ENCODE results near the gene SIX1. TPM values are rescaled to one million over a fixed set of nuclear protein-coding genes. Genes with fewer than 3 reads are reported as not detected.

Gene SIX1
- total and polyA plus RNA-seq, 4 donors: 0.17 to 44.8 (median 19.9) TPM

DNA sequence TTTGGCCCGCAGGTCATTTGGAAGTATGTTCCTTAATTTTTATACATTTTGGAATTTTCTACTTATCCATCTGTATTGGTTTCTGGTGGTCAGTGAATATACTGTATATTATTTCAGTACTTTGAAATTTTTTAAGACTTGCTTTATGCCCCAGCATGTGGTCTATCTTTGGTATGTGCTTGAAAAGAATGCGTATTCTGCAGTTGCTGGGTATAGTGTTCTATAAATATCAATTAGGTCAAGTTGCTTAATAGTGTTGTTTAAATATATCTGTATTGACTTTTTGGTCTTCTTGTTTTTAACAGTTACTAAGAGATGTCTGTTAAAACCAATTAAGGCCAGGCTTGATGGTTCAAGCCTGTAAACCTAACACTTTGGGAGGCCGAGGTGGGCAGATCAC is 21.7 kb upstream of the SIX1 start:
- DNase-seq (ENCODE audit: low read depth in 4 of 6, low spot score in 6 of 6): no peak
- no peaks in the 10 kb centered on the region for H3K36me3 ChIP-seq (ENCODE audit: control insufficient read depth, insufficient read depth, low read length)
- no CpG with 5 or more reads among the region's 3 CpGs for whole genome bisulfite sequencing (ENCODE audit: insufficient coverage)
- H3K27ac ChIP-seq (ENCODE audit: low read depth, low read length): no peak overlapping the region
- H3K27me3 ChIP-seq (ENCODE audit: control insufficient read depth, insufficient read depth, low read length): no peaks in the 10 kb centered on the region
- H3K4me3 ChIP-seq (ENCODE audit: low read depth, low read length): no peak overlapping the region
- H3K9me3 ChIP-seq (ENCODE audit: control insufficient read depth, insufficient read depth, low read length): peaks cover 2% of the 10 kb centered on the region
- H3K4me1 ChIP-seq (ENCODE audit: control insufficient read depth, insufficient read depth, low read length): no peaks in the 10 kb centered on the region

GRCh38 chr14:60668431-60669112 is 19.3 kb upstream of the SIX1 start:
- no CpG with 5 or more reads among the region's 5 CpGs for WGBS (ENCODE audit: insufficient coverage)
- Histone ChIP-seq H3K36me3 (ENCODE audit: control insufficient read depth, insufficient read depth, low read length) (no peaks in the 10 kb centered on the region), H3K9me3 (ENCODE audit: control insufficient read depth, insufficient read depth, low read length) (peaks cover 2% of the 10 kb centered on the region), H3K27me3 (ENCODE audit: control insufficient read depth, insufficient read depth, low read length) (no peaks in the 10 kb centered on the region), H3K27ac (ENCODE audit: low read depth, low read length) (no peak overlapping the region), H3K4me3 (ENCODE audit: low read depth, low read length) (no peak overlapping the region), H3K4me1 (ENCODE audit: control insufficient read depth, insufficient read depth, low read length) (no peaks in the 10 kb centered on the region)
- DNase-seq (ENCODE audit: low read depth in 4 of 6, low spot score in 6 of 6): no peak

GRCh38 chr14:60665177-60665550 is 15.9 kb upstream of the SIX1 start:
- H3K27me3 ChIP-seq (ENCODE audit: control insufficient read depth, insufficient read depth, low read length): peaks cover 12% of the 10 kb centered on the region
- no peaks in the 10 kb centered on the region for H3K4me1 ChIP-seq (ENCODE audit: control insufficient read depth, insufficient read depth, low read length)
- H3K4me3 ChIP-seq (ENCODE audit: low read depth, low read length): no peak overlapping the region
- DNase-seq (ENCODE audit: low read depth in 4 of 6, low spot score in 6 of 6): no peak
- peaks cover 2% of the 10 kb centered on the region for H3K9me3 ChIP-seq (ENCODE audit: control insufficient read depth, insufficient read depth, low read length)
- no CpG with 5 or more reads among the region's 3 CpGs for WGBS (ENCODE audit: insufficient coverage)
- H3K27ac ChIP-seq (ENCODE audit: low read depth, low read length): no peak overlapping the region
- no peaks in the 10 kb centered on the region for H3K36me3 ChIP-seq (ENCODE audit: control insufficient read depth, insufficient read depth, low read length)

GRCh38 chr14:60662982-60663381 is 13.7 kb upstream of the SIX1 start:
- no peak for DNase-seq (ENCODE audit: low read depth in 4 of 6, low spot score in 6 of 6)

DNA sequence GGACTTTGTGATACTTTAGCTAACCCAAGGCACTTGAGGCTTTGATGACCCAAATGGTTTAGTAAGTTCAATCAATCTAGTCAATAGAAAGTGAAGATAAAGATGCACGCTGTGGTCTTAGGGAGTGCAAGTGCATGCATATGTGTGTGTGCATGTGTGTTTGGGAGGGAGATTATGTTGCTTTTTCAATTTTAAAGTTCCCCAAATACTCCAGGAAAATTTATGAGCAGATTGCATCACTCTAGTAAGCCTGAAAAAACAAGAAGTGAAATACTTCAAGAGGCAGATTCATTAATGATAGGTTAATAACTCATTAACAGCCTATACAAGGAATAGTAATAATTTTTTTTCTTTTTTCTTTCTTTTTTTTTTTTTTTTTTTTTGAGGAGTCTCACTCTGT is 12.4 kb upstream of the SIX1 start:
- no peak overlapping the region for H3K4me3 ChIP-seq (ENCODE audit: low read depth, low read length)
- H3K9me3 ChIP-seq (ENCODE audit: control insufficient read depth, insufficient read depth, low read length): no peaks in the 10 kb centered on the region
- no peak overlapping the region for H3K27ac ChIP-seq (ENCODE audit: low read depth, low read length)
- H3K4me1 ChIP-seq (ENCODE audit: control insufficient read depth, insufficient read depth, low read length): peaks cover 9% of the 10 kb centered on the region
- peaks cover 46% of the 10 kb centered on the region for H3K27me3 ChIP-seq (ENCODE audit: control insufficient read depth, insufficient read depth, low read length)
- no peak for DNase-seq (ENCODE audit: low read depth in 4 of 6, low spot score in 6 of 6)
- 100% methylated on average over 1 of the region's 1 CpG for WGBS (ENCODE audit: insufficient coverage)
- H3K36me3 ChIP-seq (ENCODE audit: control insufficient read depth, insufficient read depth, low read length): no peaks in the 10 kb centered on the region

More at GRCh38 chr14:60662982-60663381, 13.7 kb upstream of the SIX1 start:
- no peak overlapping the region for H3K27ac ChIP-seq (ENCODE audit: low read depth, low read length)
- H3K36me3 ChIP-seq (ENCODE audit: control insufficient read depth, insufficient read depth, low read length): no peaks in the 10 kb centered on the region
- no CpG with 5 or more reads among the region's 1 CpG for WGBS (ENCODE audit: insufficient coverage)
- H3K27me3 ChIP-seq (ENCODE audit: control insufficient read depth, insufficient read depth, low read length): peaks cover 33% of the 10 kb centered on the region
- no peak overlapping the region for H3K4me3 ChIP-seq (ENCODE audit: low read depth, low read length)
- no peaks in the 10 kb centered on the region for H3K9me3 ChIP-seq (ENCODE audit: control insufficient read depth, insufficient read depth, low read length)
- no peaks in the 10 kb centered on the region for H3K4me1 ChIP-seq (ENCODE audit: control insufficient read depth, insufficient read depth, low read length)

- WGBS (ENCODE audit: insufficient coverage): 11% methylated on average over 3 of the region's 4 CpGs
- Histone ChIP-seq H3K27me3 (ENCODE audit: control insufficient read depth, insufficient read depth, low read length) (peaks cover 72% of the 10 kb centered on the region), H3K9me3 (ENCODE audit: control insufficient read depth, insufficient read depth, low read length) (no peaks in the 10 kb centered on the region), H3K4me1 (ENCODE audit: control insufficient read depth, insufficient read depth, low read length) (peaks cover 20% of the 10 kb centered on the region), H3K4me3 (ENCODE audit: low read depth, low read length) (no peak overlapping the region), H3K27ac (ENCODE audit: low read depth, low read length) (no peak overlapping the region), H3K36me3 (ENCODE audit: control insufficient read depth, insufficient read depth, low read length) (no peaks in the 10 kb centered on the region)
- DNase-seq (ENCODE audit: low read depth in 4 of 6, low spot score in 6 of 6): no peak
Measured at GRCh38 chr14:60658909-60659585, 9.8 kb upstream of the SIX1 start.

GRCh38 chr14:60658211-60658690 is 9.0 kb upstream of the SIX1 start:
- Histone ChIP-seq H3K4me3 (ENCODE audit: low read depth, low read length) (peak overlapping the region; percentile 56), H3K36me3 (ENCODE audit: control insufficient read depth, insufficient read depth, low read length) (no peaks in the 10 kb centered on the region), H3K9me3 (ENCODE audit: control insufficient read depth, insufficient read depth, low read length) (no peaks in the 10 kb centered on the region), H3K27ac (ENCODE audit: low read depth, low read length) (no peak overlapping the region), H3K4me1 (ENCODE audit: control insufficient read depth, insufficient read depth, low read length) (peaks cover 22% of the 10 kb centered on the region), H3K27me3 (ENCODE audit: control insufficient read depth, insufficient read depth, low read length) (peaks cover 80% of the 10 kb centered on the region)
- peak in 2 of 6 donors; percentile 15 to 35 for DNase-seq (ENCODE audit: low read depth in 4 of 6, low spot score in 6 of 6)
- 17% methylated on average over 5 of the region's 10 CpGs for WGBS (ENCODE audit: insufficient coverage)

DNA sequence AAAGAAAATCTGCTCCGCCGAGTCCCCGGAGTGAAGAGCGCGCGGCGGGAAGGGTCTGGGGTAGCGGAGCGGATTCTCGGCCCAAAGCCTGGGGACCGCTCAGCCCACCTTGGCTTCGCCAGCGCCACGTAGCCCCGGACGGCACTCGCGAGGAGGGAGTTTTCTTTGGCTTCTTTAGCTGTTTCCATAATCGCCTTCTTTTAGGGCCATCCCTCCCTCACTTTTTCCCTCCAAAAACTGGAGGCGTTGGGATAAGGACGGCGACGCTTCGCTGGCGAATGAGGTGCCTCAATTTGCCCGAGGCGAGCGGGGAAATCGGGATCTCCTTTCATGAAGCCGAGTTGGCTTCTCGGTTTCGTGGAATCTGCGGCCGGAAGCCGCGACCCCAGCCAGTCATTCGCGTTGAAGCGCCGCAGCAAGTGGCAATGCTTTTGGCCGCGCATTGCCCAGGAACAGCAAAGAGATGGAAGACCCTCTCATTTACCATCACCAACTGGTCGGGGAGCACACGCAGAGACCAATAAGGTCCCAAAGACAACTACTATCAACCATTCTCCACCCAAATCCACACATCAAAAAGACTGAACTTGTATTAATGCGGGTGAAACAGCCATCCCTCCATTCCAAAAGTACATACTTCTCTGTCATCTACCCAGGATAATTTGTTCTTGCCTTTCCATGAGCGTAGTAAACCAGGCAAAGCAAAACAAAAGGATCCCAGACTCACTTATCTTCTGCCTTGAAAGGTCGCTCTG is 8.4 kb upstream of the SIX1 start:
- H3K36me3 ChIP-seq (ENCODE audit: control insufficient read depth, insufficient read depth, low read length): no peaks in the 10 kb centered on the region
- no peaks in the 10 kb centered on the region for H3K9me3 ChIP-seq (ENCODE audit: control insufficient read depth, insufficient read depth, low read length)
- peak overlapping the region; percentile 56 for H3K4me3 ChIP-seq (ENCODE audit: low read depth, low read length)
- WGBS (ENCODE audit: insufficient coverage): 2% methylated on average over 46 of the region's 47 CpGs
- peaks cover 28% of the 10 kb centered on the region for H3K4me1 ChIP-seq (ENCODE audit: control insufficient read depth, insufficient read depth, low read length)
- H3K27me3 ChIP-seq (ENCODE audit: control insufficient read depth, insufficient read depth, low read length): peaks cover 85% of the 10 kb centered on the region
- peak in 3 of 6 donors; percentile 38 to 55 (median 44) for DNase-seq (ENCODE audit: low read depth in 4 of 6, low spot score in 6 of 6)
- peak overlapping the region; percentile 73 for H3K27ac ChIP-seq (ENCODE audit: low read depth, low read length)

GRCh38 chr14:60656686-60657455 is 7.6 kb upstream of the SIX1 start:
- Histone ChIP-seq H3K27ac (ENCODE audit: low read depth, low read length) (peak overlapping the region; percentile 73), H3K9me3 (ENCODE audit: control insufficient read depth, insufficient read depth, low read length) (no peaks in the 10 kb centered on the region), H3K36me3 (ENCODE audit: control insufficient read depth, insufficient read depth, low read length) (no peaks in the 10 kb centered on the region), H3K27me3 (ENCODE audit: control insufficient read depth, insufficient read depth, low read length) (peaks cover 89% of the 10 kb centered on the region), H3K4me1 (ENCODE audit: control insufficient read depth, insufficient read depth, low read length) (peaks cover 34% of the 10 kb centered on the region), H3K4me3 (ENCODE audit: low read depth, low read length) (peak overlapping the region; percentile 56)
- peak in 3 of 6 donors; percentile 40 to 75 (median 61) for DNase-seq (ENCODE audit: low read depth in 4 of 6, low spot score in 6 of 6)
- under 1% methylated on average over 64 of the region's 75 CpGs for WGBS (ENCODE audit: insufficient coverage)
